Esophagus muscularis mucosa (tissue), 4 donors: Measurements from ENCODE around the gene ARHGAP23. TPM values are rescaled to one million over a fixed set of nuclear protein-coding genes. Genes with fewer than 3 reads are reported as not detected.
A peak's percentile ranks its signal among the peaks of the same experiment; 100 is the strongest.

Experiments
- DNase-seq: peaks from one replicate; pipeline ENCODE4 v3.0.0-alpha.2; 2017; ENCODE audit errors: extremely low spot score
- H3K27ac ChIP-seq, 4 donors: fragments of 200-600 bp; sonication (generic); replicated peaks in 1 of 4; 1 replicate in 3 of 4; 2 replicates in 1 of 4; pipeline ENCODE4 v1.5.1; 2016 to 2019; ENCODE audit warnings: mild to moderate bottlenecking in 1 of 4
- H3K27me3 ChIP-seq, 4 donors: fragments of 200-600 bp; sonication (generic); one replicate each; pipeline versions ENCODE4 v1.5.1 to v1.6.0; 2016 to 2019
- H3K36me3 ChIP-seq, 4 donors: fragments of 200-600 bp; sonication (generic); one replicate each; pipeline ENCODE4 v1.5.1; 2016 to 2019
- H3K4me1 ChIP-seq, 4 donors: fragments of 200-600 bp; sonication (generic); one replicate each; pipeline ENCODE4 v1.5.1; 2016 to 2019
- H3K4me3 ChIP-seq, 4 donors: fragments of 200-600 bp; sonication (generic); 1 replicate in 2 of 4; 2 replicates in 2 of 4; pipeline ENCODE4 v1.5.1; 2016 to 2019; ENCODE audit warnings: mild to moderate bottlenecking in 4 of 4, moderate library complexity in 1 of 4
- H3K9me3 ChIP-seq, 4 donors: fragments of 200-600 bp; sonication (generic); 1 replicate in 3 of 4; 2 replicates in 1 of 4; pipeline ENCODE4 v1.5.1; 2016 to 2019
- EP300 ChIP-seq: sonication (generic); formaldehyde crosslinking; IDR thresholded peaks from one replicate; pipeline ENCODE4 v1.6.1; 2017; ENCODE audit warnings: antibody characterized with exemption
- POLR2A ChIP-seq: fragments of 450-650 bp; IDR thresholded peaks from one replicate; pipeline ENCODE4 v1.6.1; 2017; ENCODE audit warnings: antibody characterized with exemption, moderate library complexity, mild to moderate bottlenecking, low read depth
- POLR2AphosphoS5 ChIP-seq, 2 donors: sonication (generic); formaldehyde crosslinking; IDR thresholded peaks; one replicate each; pipeline ENCODE4 v1.6.1; 2017; ENCODE audit warnings: antibody characterized with exemption in 2 of 2
- WGBS: methylation state at CpG from one replicate; pipeline ENCODE4 v1.1.5; 2018; 5-methylcytosine and 5-hydroxymethylcytosine counted together
- intact Hi-C: fragments of 100-400 bp; cut with DNase I; formaldehyde crosslinking; loops from one replicate; pipeline ENCODE4 v1.15.1; 2023
- total RNA-seq, 4 donors: library from RNA; depleted of rRNA; stranded (reverse); fragments of >200 nt; gene quantifications; one replicate each; pipeline versions ENCODE4 v1.1.0 to v1.2.1, GENCODE V29; 2016
- TF ChIP-seq, protein P1 (sequence below), 3 experiments: fragments of 200-600 bp in 2 of 3; fragments of 450-650 bp in 1 of 3; sonication (generic) in 2 of 3; IDR thresholded peaks; one replicate each; pipeline ENCODE4 v1.5.1; 2017 to 2019; ENCODE audit warnings: antibody characterized with exemption in 3 of 3, mild to moderate bottlenecking in 2 of 3, moderate library complexity in 1 of 3

The ARHGAP23 gene, protein sequence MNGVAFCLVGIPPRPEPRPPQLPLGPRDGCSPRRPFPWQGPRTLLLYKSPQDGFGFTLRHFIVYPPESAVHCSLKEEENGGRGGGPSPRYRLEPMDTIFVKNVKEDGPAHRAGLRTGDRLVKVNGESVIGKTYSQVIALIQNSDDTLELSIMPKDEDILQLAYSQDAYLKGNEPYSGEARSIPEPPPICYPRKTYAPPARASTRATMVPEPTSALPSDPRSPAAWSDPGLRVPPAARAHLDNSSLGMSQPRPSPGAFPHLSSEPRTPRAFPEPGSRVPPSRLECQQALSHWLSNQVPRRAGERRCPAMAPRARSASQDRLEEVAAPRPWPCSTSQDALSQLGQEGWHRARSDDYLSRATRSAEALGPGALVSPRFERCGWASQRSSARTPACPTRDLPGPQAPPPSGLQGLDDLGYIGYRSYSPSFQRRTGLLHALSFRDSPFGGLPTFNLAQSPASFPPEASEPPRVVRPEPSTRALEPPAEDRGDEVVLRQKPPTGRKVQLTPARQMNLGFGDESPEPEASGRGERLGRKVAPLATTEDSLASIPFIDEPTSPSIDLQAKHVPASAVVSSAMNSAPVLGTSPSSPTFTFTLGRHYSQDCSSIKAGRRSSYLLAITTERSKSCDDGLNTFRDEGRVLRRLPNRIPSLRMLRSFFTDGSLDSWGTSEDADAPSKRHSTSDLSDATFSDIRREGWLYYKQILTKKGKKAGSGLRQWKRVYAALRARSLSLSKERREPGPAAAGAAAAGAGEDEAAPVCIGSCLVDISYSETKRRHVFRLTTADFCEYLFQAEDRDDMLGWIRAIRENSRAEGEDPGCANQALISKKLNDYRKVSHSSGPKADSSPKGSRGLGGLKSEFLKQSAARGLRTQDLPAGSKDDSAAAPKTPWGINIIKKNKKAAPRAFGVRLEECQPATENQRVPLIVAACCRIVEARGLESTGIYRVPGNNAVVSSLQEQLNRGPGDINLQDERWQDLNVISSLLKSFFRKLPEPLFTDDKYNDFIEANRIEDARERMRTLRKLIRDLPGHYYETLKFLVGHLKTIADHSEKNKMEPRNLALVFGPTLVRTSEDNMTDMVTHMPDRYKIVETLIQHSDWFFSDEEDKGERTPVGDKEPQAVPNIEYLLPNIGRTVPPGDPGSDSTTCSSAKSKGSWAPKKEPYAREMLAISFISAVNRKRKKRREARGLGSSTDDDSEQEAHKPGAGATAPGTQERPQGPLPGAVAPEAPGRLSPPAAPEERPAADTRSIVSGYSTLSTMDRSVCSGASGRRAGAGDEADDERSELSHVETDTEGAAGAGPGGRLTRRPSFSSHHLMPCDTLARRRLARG (N-terminal part only)
- 100 to 1,000 TPM in 2 of 4 donors, 10 to 100 TPM in 2; 58.6 to 150 (median 104) TPM for total RNA-seq

DNA sequence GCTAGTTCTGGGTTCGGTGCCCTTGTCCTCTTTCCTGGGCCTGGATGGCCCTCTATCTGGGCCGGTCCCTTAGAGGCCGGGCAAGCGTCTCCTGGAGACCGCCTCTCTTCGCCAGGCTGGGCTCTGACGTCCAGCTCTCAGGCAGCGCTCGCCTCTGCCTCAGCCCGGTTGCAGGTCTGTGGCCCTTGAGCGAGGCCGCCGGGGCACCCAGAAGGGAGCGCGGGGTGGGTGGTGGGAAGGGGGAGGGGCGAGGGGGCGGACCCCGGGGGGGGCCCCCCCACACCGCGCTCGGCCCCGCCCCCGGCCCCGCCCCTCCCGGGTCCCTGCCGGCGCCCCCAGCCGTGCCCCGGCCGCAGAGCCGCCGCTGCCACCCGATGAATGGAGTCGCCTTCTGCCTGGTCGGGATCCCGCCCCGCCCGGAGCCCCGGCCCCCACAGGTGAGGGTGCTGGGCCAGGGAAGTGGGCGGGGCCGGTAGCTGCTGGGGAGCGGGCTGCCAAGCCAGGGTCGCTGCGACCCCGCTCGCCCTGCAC is at the start of gene ARHGAP23:
ARHGAP23 (plus strand) TSS at position 353 of the 531 bp plus-strand sequence; CDS start at position 375, 22 bp downstream.
- Histone ChIP-seq H3K36me3 (no peaks in the 10 kb centered on the region), H3K9me3 (no peaks in the 10 kb centered on the region), H3K4me1 (peaks cover 75 to 98% (median 82%) of the 10 kb centered on the region in 4 donors), H3K27me3 (no peaks in the 10 kb centered on the region), H3K27ac (peak within 1 kb of the TSS; percentile 91 to 95 (median 93)), H3K4me3 (peak within 1 kb of the TSS; percentile 78 to 98 (median 84))
- WGBS: 2% methylated on average over 14 of the region's 46 CpGs
- intact Hi-C loops: loop anchor here (5.0 kb wide), 2 partner anchors 39 to 54 kb away; no protein-coding TSS in a partner anchor
- no peak for DNase-seq
- TF ChIP-seq POLR2AphosphoS5 (IDR thresholded peaks at IDR 0.05) (peak; percentile 52 to 85), EP300 (no peak), POLR2A (peak; percentile 39)
- TF ChIP-seq, protein P1, sequence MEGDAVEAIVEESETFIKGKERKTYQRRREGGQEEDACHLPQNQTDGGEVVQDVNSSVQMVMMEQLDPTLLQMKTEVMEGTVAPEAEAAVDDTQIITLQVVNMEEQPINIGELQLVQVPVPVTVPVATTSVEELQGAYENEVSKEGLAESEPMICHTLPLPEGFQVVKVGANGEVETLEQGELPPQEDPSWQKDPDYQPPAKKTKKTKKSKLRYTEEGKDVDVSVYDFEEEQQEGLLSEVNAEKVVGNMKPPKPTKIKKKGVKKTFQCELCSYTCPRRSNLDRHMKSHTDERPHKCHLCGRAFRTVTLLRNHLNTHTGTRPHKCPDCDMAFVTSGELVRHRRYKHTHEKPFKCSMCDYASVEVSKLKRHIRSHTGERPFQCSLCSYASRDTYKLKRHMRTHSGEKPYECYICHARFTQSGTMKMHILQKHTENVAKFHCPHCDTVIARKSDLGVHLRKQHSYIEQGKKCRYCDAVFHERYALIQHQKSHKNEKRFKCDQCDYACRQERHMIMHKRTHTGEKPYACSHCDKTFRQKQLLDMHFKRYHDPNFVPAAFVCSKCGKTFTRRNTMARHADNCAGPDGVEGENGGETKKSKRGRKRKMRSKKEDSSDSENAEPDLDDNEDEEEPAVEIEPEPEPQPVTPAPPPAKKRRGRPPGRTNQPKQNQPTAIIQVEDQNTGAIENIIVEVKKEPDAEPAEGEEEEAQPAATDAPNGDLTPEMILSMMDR (IDR thresholded peaks at IDR 0.05): no peak

DNA sequence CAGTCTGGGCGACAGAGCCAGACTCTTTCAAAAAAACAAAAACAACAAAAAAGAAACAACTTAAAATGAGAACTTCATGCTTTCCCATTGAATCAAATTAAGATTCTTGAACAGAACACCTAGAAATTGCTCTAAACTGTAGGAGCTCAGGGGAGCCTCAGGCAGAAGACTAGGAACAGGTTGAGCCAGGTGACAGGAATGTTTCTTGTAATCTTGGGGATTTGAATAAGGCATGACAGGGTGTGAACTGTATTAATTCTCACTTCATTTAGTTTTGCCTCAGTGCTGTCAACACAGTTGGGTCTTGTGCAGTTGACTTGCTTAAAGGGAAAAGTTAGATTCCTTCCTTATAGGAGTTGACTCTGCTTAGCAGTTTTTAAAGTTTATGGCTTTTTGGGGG is 48.8 kb upstream of the ARHGAP23 start:
- H3K4me1 ChIP-seq: no peaks in the 10 kb centered on the region
- no peak for TF ChIP-seq EP300
- TF ChIP-seq, protein P1 (IDR thresholded peaks at IDR 0.05): no peak
- TF ChIP-seq POLR2A: no peak
- TF ChIP-seq POLR2AphosphoS5 (IDR thresholded peaks at IDR 0.05): no peak
- intact Hi-C loops: no loop called here
- DNase-seq: no peak
- H3K27me3 ChIP-seq: no peaks in the 10 kb centered on the region
- peaks cover 26 to 84% (median 57%) of the 10 kb centered on the region in 4 donors for H3K36me3 ChIP-seq
- no peak overlapping the region for H3K4me3 ChIP-seq
- no peaks in the 10 kb centered on the region for H3K9me3 ChIP-seq
- no peak overlapping the region for H3K27ac ChIP-seq
- WGBS: 92% methylated on average over 1 of the region's 1 CpG

DNA sequence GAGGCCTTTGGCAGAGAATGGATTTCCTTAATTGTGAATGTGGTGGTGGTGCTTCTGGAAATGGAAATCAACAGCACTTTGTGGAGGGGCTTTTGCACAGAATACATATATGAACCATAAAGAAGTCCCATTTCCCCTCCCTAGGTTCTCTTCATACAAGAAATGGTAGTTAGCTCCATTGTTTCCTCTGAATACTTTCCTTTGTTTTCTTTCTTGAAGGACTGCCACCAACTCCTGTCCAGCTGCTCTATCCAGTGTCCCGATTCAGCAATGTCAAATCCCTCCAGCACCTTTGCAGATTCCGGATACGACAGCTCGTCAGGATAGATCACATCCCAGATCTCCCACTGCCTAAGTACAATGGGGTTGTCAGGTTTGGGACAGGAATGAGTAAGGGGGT is 33.2 kb upstream of the ARHGAP23 start:
- no peak overlapping the region for H3K4me3 ChIP-seq
- TF ChIP-seq POLR2AphosphoS5 (IDR thresholded peaks at IDR 0.05): no peak
- no peak for TF ChIP-seq POLR2A
- intact Hi-C loops: no loop called here
- 95% methylated on average over 4 of the region's 4 CpGs for WGBS
- no peak overlapping the region for H3K27ac ChIP-seq
- DNase-seq: no peak
- no peaks in the 10 kb centered on the region for H3K4me1 ChIP-seq
- no peaks in the 10 kb centered on the region for H3K9me3 ChIP-seq
- H3K27me3 ChIP-seq: no peaks in the 10 kb centered on the region
- peaks cover 34 to 64% (median 50%) of the 10 kb centered on the region in 4 donors for H3K36me3 ChIP-seq

DNA sequence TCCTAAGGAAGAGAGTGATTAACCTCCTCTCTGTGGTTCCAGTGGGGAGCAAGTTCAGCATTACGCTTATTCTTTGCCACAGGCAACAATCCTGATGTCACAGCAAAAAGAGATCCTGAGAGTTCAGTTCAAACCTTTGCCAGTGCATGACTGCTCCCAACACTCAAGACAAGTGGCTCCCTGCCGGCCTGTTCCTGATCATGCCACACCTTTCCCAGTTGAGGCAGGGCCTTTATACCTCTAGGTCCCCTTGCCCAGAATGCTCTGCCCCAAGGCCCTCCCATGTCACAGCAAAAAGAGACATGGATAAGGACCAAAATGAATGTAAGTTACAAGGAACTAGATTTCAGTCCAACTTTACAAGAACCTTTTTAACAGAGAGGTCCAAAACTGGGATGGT is 31.0 kb upstream of the ARHGAP23 start:
- 96% methylated on average over 2 of the region's 2 CpGs for WGBS
- no peak for TF ChIP-seq POLR2AphosphoS5 (IDR thresholded peaks at IDR 0.05)
- TF ChIP-seq, protein P1 (IDR thresholded peaks at IDR 0.05): no peak
- TF ChIP-seq POLR2A: no peak
- no peak for TF ChIP-seq EP300
- no peaks in the 10 kb centered on the region for H3K4me1 ChIP-seq
- H3K27ac ChIP-seq: no peak overlapping the region
- intact Hi-C loops: no loop called here
- H3K9me3 ChIP-seq: no peaks in the 10 kb centered on the region
- no peaks in the 10 kb centered on the region for H3K27me3 ChIP-seq
- no peak for DNase-seq
- H3K36me3 ChIP-seq: peaks cover 45 to 80% (median 71%) of the 10 kb centered on the region in 4 donors
- H3K4me3 ChIP-seq: no peak overlapping the region
